SJCRH30 (cell line): ENCODE data around the gene WNT9B. TPM values are rescaled to one million over a fixed set of nuclear protein-coding genes. Genes with fewer than 3 reads are reported as not detected.

Experiments used
- DNase-seq, 2 experiments: peaks; one replicate each; pipeline ENCODE4 v3.0.0-alpha.2; 2015 to 2020
- H3K27ac ChIP-seq: fragments of 250-450 bp; sonication (Bioruptor Pico); 2 replicates; pipeline ENCODE4 v1.5.1; 2020; ENCODE audit warnings: mild to moderate bottlenecking, moderate library complexity
- H3K27me3 ChIP-seq: fragments of 250-450 bp; sonication (Bioruptor Pico); 2 replicates; pipeline ENCODE4 v1.5.1; 2020; ENCODE audit warnings: mild to moderate bottlenecking, moderate library complexity
- H3K36me3 ChIP-seq: fragments of 250-450 bp; sonication (Bioruptor Pico); 2 replicates; pipeline ENCODE4 v1.5.1; 2020; ENCODE audit warnings: mild to moderate bottlenecking, moderate library complexity
- H3K4me1 ChIP-seq: fragments of 250-450 bp; sonication (Bioruptor Pico); 2 replicates; pipeline ENCODE4 v1.5.1; 2020; ENCODE audit warnings: mild to moderate bottlenecking, moderate library complexity
- H3K4me3 ChIP-seq: fragments of 250-450 bp; sonication (Bioruptor Pico); 2 replicates; pipeline ENCODE4 v1.5.1; 2020; ENCODE audit warnings: mild to moderate bottlenecking, moderate library complexity
- H3K9me3 ChIP-seq: fragments of 250-450 bp; sonication (Bioruptor Pico); replicated peaks from 2 replicates; pipeline ENCODE4 v1.5.1; 2020; ENCODE audit warnings: mild to moderate bottlenecking, moderate library complexity
- total RNA-seq: library from RNA; depleted of rRNA; stranded (reverse); fragments of >200 nt; shearing (Covaris generic); gene quantifications from 2 replicates; pipeline ENCODE4 v1.2.3, GENCODE V29; 2014

The WNT9B gene
- total RNA-seq, 1 experiment from 2014 or later, result not detected

DNA sequence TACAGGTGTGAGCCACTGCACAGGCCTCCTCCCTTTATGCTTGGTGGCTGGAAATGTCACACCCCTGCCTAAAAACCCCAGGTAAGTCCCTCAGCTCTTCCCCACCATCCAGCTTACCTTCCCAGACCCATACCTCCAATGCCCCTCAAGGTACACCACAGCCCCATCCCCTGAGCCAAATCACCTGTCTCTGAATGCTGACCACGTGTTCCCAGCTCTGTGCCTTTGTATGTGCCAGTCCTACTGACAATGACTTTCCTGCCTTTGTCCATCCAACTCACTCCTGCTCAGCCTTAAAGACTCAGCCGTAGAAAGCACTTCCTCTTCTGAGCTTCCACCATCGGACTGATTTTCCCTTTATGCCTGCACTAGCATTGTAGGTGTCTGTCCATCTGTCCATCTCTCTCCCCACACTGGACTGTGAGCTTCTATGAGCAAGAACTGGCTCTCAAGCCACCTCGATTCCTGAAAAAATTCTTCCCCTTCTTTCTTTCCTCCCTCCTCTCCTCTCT lies 40.9 kb downstream of the WNT9B start:
- DNase-seq, result no peak

DNA sequence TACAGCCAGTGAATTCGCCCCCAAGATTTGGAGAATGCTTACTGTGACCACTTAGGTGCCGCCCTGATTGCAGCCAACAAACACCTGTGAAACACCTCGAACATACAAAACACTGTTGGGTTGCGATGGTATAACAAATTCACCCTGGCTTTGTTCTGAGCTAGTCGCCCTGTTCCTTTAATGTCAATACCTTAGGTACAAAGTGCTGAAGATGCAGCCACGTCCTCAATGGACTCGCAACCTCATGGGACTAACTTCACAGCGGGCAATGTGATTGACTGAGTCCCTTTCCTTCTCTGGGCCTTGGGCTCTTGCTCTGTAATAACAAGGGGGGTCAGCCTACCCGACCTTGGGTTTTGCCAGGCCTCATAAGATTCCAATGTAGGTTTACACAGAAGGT lies 42.6 kb downstream of the WNT9B start:
- Histone ChIP-seq H3K4me1 (no peaks in the 10 kb centered on the region), H3K4me3 (no peak overlapping the region), H3K36me3 (no peaks in the 10 kb centered on the region), H3K9me3 (peaks cover 5% of the 10 kb centered on the region), H3K27ac (no peak overlapping the region), H3K27me3 (peaks cover 12% of the 10 kb centered on the region; the same call in 1 of the 2 replicates)
- DNase-seq, result no peak

More for the DNA sequence above, 40.9 kb downstream of the WNT9B start:
- Histone ChIP-seq H3K4me1 (no peaks in the 10 kb centered on the region), H3K9me3 (no peaks in the 10 kb centered on the region), H3K27me3 (peaks cover 17% of the 10 kb centered on the region; the same call in 1 of the 2 replicates), H3K27ac (no peak overlapping the region), H3K36me3 (no peaks in the 10 kb centered on the region), H3K4me3 (no peak overlapping the region)

DNA sequence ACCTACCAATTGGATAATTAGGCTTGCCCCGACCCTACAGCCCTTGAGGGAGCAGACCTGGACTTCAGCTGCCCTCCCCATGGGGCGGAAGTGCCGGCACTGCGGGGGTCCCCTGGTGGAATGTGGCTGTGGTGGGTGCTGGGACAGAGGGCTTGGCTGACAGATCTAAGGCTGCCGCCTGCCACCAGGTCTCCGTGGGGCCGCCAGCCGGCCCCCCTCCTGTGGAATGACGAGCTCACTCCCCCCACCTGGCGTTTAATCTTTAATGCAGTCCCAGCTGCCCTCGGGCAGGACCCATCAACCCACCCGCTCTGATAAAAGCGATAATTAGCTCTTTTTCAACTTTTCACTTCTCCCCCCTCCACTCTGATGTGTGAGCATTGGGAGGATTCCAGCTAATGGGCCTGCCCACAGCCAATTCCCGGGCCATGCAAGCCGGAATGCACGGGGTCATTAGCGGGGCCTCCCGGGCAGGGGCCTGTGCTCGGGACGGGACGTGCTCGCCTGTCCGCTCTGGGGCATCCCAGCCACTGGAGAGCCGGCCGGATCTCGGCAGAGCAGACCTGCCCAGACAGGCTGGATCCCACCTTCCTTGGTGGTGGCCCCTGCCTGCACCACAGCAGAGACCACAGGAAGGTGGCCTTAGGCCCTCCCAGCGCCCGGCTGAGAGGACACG lies 43.2 kb downstream of the WNT9B start:
- Histone ChIP-seq H3K4me3 (no peak overlapping the region), H3K27ac (no peak overlapping the region), H3K4me1 (no peaks in the 10 kb centered on the region), H3K36me3 (no peaks in the 10 kb centered on the region), H3K9me3 (peaks cover 5% of the 10 kb centered on the region), H3K27me3 (peaks cover 12% of the 10 kb centered on the region; the same call in 1 of the 2 replicates)
- no peak for DNase-seq

DNA sequence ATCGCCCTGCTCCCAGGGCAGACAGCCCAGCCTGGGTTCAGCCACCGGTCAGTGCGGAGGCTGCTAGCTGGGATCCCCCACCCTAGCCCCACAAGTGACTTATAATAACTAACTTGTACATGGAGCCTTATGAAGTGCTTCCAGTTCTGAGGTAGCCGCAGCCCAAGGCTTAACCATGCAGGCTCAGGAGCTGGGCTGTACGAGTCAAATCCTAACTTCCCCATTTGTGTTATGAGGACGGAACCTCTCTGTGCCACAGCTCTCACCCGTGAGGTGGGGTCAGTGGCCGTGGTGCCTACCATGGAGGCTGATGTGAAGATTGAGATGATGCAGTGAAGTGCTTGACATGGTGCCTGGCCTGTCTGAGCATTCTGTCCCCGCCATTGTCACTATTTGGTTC lies 43.8 kb downstream of the WNT9B start:
- no peak overlapping the region for H3K27ac ChIP-seq
- DNase-seq, result no peak
- H3K9me3 ChIP-seq, result peaks cover 5% of the 10 kb centered on the region
- peaks cover 8% of the 10 kb centered on the region; the same call in 1 of the 2 replicates for H3K27me3 ChIP-seq
- H3K36me3 ChIP-seq, result no peaks in the 10 kb centered on the region
- no peaks in the 10 kb centered on the region for H3K4me1 ChIP-seq
- no peak overlapping the region for H3K4me3 ChIP-seq

DNA sequence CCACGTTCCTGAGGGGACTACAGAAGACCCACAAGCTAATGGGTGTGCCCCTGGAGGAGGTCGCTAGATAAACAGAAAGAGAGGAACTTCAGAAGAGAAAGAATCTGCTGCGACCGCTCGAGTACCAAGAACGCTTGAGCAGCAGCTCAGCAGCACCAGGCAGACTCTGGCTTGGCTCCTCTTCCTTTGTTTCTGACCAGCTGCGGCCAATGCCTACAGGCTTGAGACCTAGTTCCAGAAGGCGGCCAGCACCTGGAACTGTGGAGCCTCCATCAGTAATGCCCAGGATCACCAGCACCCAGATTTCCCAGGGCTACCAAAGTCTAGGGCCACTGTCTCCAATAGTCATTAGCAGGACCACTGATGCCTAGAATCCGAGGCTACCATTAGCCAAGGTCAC lies 45.6 kb downstream of the WNT9B start:
- Histone ChIP-seq H3K4me3 (no peak overlapping the region), H3K27me3 (peaks cover 4% of the 10 kb centered on the region; the same call in 1 of the 2 replicates)
- no peak for DNase-seq

DNA sequence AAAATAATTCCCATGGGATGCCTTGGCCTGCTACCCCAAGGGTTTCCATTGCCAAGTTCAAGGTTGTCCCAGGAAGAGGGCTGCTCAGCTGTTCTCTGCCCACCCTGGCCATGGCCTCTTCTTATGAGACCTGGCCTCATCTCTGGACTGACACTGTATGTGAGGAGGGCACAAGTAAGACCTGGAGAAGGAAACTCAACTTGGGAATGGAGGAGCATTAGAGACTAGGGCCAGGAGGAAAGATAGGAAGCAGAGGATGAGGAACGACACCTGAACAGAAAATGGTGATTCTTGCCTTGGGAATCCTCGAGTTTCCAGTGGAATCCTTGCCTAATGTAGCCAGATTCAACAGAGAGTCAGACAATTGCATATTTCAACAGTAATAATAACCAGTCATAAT lies 47.0 kb downstream of the WNT9B start:
- H3K27ac ChIP-seq, result no peak overlapping the region
- DNase-seq, result no peak
- peaks cover 5% of the 10 kb centered on the region for H3K9me3 ChIP-seq
- H3K27me3 ChIP-seq, result no peaks in the 10 kb centered on the region; the same call in none of the 2 replicates
- no peak overlapping the region for H3K4me3 ChIP-seq
- no peaks in the 10 kb centered on the region for H3K36me3 ChIP-seq
- H3K4me1 ChIP-seq, result no peaks in the 10 kb centered on the region

More for the DNA sequence above, 45.6 kb downstream of the WNT9B start:
- no peaks in the 10 kb centered on the region for H3K4me1 ChIP-seq
- no peaks in the 10 kb centered on the region for H3K36me3 ChIP-seq
- H3K9me3 ChIP-seq, result peaks cover 5% of the 10 kb centered on the region
- H3K27ac ChIP-seq, result no peak overlapping the region

DNA sequence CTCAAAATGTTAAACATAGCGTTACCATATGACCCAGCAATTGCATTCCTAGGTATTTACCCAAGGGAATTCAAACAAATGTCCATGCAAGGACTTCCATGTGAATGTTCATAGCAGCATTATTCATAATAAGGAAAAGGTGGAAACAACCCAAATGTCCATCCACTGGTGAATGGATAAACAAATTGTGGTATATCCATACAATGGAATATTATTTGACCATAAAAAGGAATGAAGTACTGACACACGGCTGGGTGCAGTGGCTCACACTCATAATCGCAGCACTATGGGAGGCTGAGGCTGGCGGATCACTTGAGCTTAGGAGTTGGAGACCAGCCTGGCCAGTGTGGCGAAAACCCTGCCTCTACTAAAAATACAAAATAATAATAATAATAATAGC lies 47.5 kb downstream of the WNT9B start:
- Histone ChIP-seq H3K9me3 (peaks cover 5% of the 10 kb centered on the region), H3K4me3 (no peak overlapping the region), H3K27me3 (no peaks in the 10 kb centered on the region; the same call in none of the 2 replicates), H3K4me1 (no peaks in the 10 kb centered on the region), H3K36me3 (no peaks in the 10 kb centered on the region), H3K27ac (no peak overlapping the region)
- no peak for DNase-seq

DNA sequence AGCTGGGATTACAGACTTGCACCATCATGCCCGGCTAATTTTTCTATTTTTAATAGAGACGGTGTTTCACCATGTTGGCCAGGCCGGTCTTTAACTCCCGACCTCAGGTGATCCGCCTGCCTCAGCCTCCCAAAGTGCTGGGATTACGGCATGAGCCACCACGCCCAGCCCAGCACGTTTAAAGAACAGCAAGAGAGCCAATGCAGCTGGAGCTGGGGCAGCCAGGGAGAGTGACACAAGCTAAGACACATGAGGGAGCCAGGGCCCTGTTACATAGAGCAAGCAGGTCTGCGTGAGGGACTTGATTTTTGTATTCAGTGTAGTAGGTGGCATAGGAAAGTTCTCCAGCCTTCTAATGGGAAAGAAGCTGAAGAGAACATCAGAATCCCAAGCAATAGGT lies 49.9 kb downstream of the WNT9B start:
- no peak for DNase-seq
- Histone ChIP-seq H3K27me3 (no peaks in the 10 kb centered on the region; the same call in 1 of the 2 replicates), H3K9me3 (peaks cover 5% of the 10 kb centered on the region), H3K4me1 (no peaks in the 10 kb centered on the region), H3K4me3 (no peak overlapping the region), H3K27ac (no peak overlapping the region), H3K36me3 (no peaks in the 10 kb centered on the region)

DNA sequence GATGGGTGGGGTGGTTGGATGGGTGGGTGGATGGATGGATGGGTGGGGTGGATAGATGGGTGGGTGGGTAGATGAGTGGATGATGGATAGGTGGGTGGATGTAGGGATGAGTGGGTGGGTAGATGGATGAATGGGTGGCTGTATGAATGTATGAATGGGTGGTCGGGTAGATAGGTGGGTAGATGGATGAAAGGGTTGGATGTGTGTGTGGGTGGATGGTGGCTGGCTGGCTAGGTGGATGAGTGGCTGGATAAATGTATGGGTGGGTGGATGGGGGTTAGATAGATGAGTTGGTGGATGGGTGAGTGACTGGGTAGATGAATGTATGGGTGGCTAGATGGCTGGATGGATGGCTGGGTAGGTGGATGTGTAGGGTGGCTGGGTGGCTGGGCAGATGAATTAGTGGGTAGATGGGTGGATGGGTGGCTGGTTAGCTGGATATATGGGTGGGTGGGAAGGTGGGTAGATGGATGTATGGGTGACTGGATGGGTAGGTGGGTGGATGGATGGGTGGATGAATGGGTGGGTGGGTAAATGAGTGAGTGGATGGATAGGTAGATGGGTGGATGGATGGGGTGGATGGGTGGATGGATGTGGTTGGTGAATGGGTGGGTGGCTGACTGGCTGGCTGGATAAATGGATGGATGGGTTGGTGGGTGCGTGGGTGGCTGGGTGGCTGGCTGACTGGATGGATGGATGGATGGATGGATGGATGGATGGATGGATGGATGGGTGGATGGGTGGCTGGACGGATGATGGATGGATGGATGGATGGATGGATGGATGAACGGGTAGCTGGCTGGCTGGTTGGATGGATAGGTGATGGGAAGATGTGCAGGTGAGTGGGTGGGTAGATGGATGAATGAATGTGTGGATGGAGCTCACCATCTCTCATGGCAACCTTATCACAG lies 52.6 kb downstream of the WNT9B start:
- no peaks in the 10 kb centered on the region for H3K4me1 ChIP-seq
- no peak overlapping the region for H3K4me3 ChIP-seq
- no peaks in the 10 kb centered on the region for H3K36me3 ChIP-seq
- DNase-seq, result no peak
- H3K27me3 ChIP-seq, result peaks cover 4% of the 10 kb centered on the region; the same call in 1 of the 2 replicates
- H3K9me3 ChIP-seq, result no peaks in the 10 kb centered on the region; the same call in 1 of the 2 replicates
- no peak overlapping the region for H3K27ac ChIP-seq

DNA sequence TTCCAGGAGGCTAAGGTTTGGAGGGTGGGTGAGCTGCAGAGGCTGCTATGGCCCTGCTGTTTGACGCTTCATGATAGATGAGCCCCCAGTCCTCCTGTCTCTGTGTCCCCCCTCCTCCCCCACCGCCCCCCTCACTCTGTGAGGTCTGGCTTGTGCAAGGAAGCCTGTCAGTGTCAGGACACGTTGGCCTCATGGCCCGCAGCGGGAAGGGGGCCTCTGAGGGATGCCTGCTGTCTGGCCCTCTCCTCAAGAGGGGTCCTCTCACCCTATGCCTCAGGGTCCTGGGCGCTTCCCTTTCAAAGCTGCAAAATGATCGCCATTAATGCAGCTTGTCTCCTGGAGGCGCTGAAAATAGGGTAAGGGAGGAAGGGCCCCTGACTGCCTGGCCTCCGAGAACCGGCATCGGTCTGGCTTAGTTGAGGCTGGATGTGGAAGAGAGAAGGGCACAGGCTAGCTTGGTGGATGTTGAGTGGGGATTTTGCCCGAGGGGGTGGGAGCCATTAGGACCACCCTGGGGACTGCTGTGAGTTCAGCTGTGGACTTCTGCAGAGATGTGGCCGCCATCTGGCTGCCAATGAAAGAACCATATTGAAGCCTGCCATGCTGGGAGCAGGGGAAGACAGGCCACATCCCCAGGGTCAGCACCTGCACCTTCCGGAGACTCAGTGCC lies 56.8 kb downstream of the WNT9B start:
- peaks cover 15% of the 10 kb centered on the region for H3K27me3 ChIP-seq
- no peaks in the 10 kb centered on the region for H3K4me1 ChIP-seq
- no peak for DNase-seq
- H3K36me3 ChIP-seq, result no peaks in the 10 kb centered on the region
- no peak overlapping the region for H3K4me3 ChIP-seq
- H3K27ac ChIP-seq, result no peak overlapping the region
- no peaks in the 10 kb centered on the region for H3K9me3 ChIP-seq

DNA sequence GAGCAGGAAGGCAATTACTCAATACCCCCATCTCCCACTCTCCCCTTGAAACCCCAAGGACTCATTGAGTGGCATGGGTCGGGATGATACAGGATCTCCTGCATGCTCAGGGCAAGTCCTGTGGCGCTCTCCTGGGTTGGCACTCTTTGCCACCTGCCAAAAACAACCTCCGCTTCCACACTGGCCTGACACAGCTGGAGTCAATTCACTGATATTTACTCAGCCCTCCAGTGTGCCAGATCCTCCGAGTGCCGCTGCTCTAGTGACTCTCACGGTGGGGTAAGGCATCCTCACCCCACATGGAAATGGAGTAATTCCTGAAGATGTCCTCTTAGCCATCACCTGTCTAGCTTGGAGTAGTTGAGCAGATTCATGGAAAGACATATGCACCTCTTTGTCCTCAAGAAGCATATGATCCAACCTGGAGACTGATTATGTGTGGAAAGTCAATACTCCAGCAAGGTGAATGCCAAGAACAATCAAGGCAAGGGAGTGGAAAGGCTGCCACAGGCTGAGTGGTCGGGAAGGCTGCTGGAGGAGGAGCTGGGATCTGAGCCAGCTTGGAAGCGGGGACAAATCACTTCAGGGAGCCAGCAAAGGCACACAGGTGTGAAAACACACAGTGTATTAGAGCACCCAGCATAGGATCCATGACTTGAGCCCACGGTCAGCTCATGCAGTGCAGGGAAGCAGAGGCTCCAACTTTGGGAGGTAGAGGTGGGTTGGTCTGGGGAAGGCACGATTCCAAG lies 59.0 kb downstream of the WNT9B start:
- H3K36me3 ChIP-seq, result no peaks in the 10 kb centered on the region

DNA sequence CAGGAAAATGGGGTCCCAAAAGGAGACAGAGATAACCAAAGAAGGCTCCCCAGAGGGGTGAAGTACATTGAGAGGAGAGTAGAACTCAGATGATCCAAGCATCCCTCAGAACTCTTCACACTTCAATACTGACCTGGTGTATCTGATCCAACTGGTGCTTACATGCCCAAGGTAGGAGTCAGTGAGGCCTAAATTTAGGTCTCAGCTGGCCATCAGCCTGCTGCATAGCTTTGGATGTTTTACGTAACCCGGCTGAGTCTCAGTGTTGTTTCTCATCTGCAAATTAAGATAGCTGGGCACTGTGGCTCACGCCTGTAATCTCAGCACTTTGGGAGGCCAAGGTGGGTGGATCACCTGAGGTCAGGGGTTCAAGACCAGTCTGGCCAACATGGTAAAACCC lies 59.9 kb downstream of the WNT9B start:
- Histone ChIP-seq H3K27me3 (peaks cover 15% of the 10 kb centered on the region), H3K36me3 (no peaks in the 10 kb centered on the region), H3K27ac (no peak overlapping the region), H3K4me1 (no peaks in the 10 kb centered on the region), H3K4me3 (no peak overlapping the region), H3K9me3 (no peaks in the 10 kb centered on the region)
- no peak for DNase-seq

More for the DNA sequence above, 59.0 kb downstream of the WNT9B start:
- H3K27ac ChIP-seq, result no peak overlapping the region
- no peak overlapping the region for H3K4me3 ChIP-seq
- no peaks in the 10 kb centered on the region for H3K4me1 ChIP-seq
- DNase-seq, result no peak
- H3K27me3 ChIP-seq, result peaks cover 15% of the 10 kb centered on the region
- no peaks in the 10 kb centered on the region for H3K9me3 ChIP-seq

DNA sequence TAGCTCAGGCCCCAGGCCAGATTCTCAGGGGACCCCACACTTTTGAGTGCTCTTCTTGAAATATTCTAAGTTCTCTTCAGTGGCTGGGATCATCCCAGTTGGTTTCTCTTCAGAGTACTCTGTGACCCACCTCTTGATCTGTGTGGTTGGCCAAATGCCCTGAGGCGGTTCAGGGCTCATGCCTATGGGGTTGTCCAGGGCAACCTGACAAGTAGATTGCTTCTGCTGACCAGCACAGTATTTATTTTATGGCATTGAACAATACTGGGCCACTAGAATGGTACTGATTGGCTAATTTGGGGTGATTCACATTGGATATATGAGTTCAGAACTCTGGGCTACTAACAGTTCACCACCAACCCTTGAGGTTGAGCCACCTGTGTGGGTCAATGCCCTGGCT lies 64.2 kb downstream of the WNT9B start:
- no peak for DNase-seq
- no peak overlapping the region for H3K27ac ChIP-seq
- no peak overlapping the region for H3K4me3 ChIP-seq
- H3K36me3 ChIP-seq, result no peaks in the 10 kb centered on the region
- H3K4me1 ChIP-seq, result no peaks in the 10 kb centered on the region
- H3K9me3 ChIP-seq, result no peaks in the 10 kb centered on the region
- peaks cover 11% of the 10 kb centered on the region; the same call in 1 of the 2 replicates for H3K27me3 ChIP-seq

DNA sequence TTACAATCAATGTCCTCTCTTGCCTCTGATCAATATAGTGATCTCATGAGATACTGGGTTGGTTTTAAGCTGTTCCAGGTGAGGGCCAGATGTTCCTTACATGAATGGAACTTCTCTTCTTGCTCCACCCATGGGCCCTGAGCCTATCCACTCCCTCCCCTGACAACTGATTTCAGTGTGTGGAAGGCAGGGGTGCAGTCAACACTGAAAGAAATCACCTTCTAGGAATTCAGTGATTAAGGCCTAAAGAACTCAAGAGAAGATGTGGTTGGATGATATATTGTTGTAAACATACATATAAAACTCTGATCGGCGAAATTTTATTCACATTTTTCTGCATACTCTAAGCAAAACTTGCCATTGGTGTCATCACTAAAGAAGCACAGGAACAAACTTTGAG lies 64.8 kb downstream of the WNT9B start:
- H3K36me3 ChIP-seq, result no peaks in the 10 kb centered on the region
- no peak for DNase-seq
- H3K4me1 ChIP-seq, result no peaks in the 10 kb centered on the region
- no peak overlapping the region for H3K27ac ChIP-seq
- H3K4me3 ChIP-seq, result no peak overlapping the region
- H3K9me3 ChIP-seq, result no peaks in the 10 kb centered on the region
- H3K27me3 ChIP-seq, result peaks cover 11% of the 10 kb centered on the region; the same call in 1 of the 2 replicates
